Neuronal stem cell (in vitro differentiated cells): ENCODE results near the gene LTK.
"Not testable (repeated sequence)": the region's sequence is repeated elsewhere in the genome, so short reads cannot be mapped to it uniquely, and the experiment has no call there.

ENCODE experiments used
- DNase-seq: peaks from one replicate; pipeline ENCODE4 v3.0.0-alpha.2; 2013; ENCODE audit warnings: low spot score
- H2AFZ ChIP-seq: one replicate; pipeline ENCODE4 v1.6.1; 2013; ENCODE audit warnings: mild to moderate bottlenecking, low read length, inconsistent platforms
- H2AK5ac ChIP-seq: 2 replicates; pipeline ENCODE4 v1.6.1; 2013; ENCODE audit warnings: low read depth, mild to moderate bottlenecking, inconsistent platforms, low read length, moderate library complexity, mixed read lengths
- H2BK120ac ChIP-seq: 2 replicates; pipeline ENCODE4 v1.6.1; 2013; ENCODE audit warnings: low read depth, mild to moderate bottlenecking, inconsistent platforms, low read length, moderate library complexity, mixed read lengths
- H2BK12ac ChIP-seq: one replicate; pipeline ENCODE4 v1.6.1; 2013; ENCODE audit warnings: low read length, inconsistent platforms
- H2BK15ac ChIP-seq: 2 replicates; pipeline ENCODE4 v1.6.1; 2013; ENCODE audit warnings: mild to moderate bottlenecking, low read length, inconsistent platforms, mixed read lengths
- H2BK5ac ChIP-seq: one replicate; pipeline ENCODE4 v1.6.1; 2013; ENCODE audit warnings: inconsistent platforms, mild to moderate bottlenecking, low read length, moderate library complexity
- H3K14ac ChIP-seq: one replicate; pipeline ENCODE4 v1.6.1; 2013; ENCODE audit warnings: low read length, inconsistent platforms
- H3K18ac ChIP-seq: 2 replicates; pipeline ENCODE4 v1.6.1; 2013; ENCODE audit warnings: low read length, inconsistent platforms
- H3K23ac ChIP-seq: 2 replicates; pipeline ENCODE4 v1.6.1; 2013; ENCODE audit warnings: low read depth, mild to moderate bottlenecking, mixed read lengths, low read length, inconsistent platforms; ENCODE audit not compliant: poor library complexity
- H3K27ac ChIP-seq: replicated peaks from 3 replicates; pipeline ENCODE4 v1.5.1; 2013; ENCODE audit warnings: low read length, inconsistent platforms
- H3K27me3 ChIP-seq, 3 experiments: 2 replicates each; pipeline ENCODE4 v1.6.1; 2013; ENCODE audit warnings: low read length in 3 of 3, mild to moderate bottlenecking in 2 of 3, inconsistent platforms in 1 of 3, low read depth in 1 of 3, mixed read lengths in 1 of 3, moderate library complexity in 1 of 3; ENCODE audit not compliant: control insufficient read depth in 3 of 3, insufficient read depth in 3 of 3
- H3K36me3 ChIP-seq, 2 donors: replicated peaks in 1 of 2; 2 replicates each; pipeline ENCODE4 v1.6.1; 2013; ENCODE audit warnings: low read length in 2 of 2; ENCODE audit not compliant: control insufficient read depth in 2 of 2, insufficient read depth in 2 of 2
- H3K4ac ChIP-seq: 2 replicates; pipeline ENCODE4 v1.6.1; 2013; ENCODE audit warnings: inconsistent platforms, mild to moderate bottlenecking, low read length, moderate library complexity
- H3K4me1 ChIP-seq, 2 donors: 1 replicate in 1 of 2; 2 replicates in 1 of 2; pipeline ENCODE4 v1.6.1; 2013; ENCODE audit warnings: low read length in 2 of 2, low read depth in 1 of 2; ENCODE audit not compliant: control insufficient read depth in 2 of 2, insufficient read depth in 1 of 2
- H3K4me2 ChIP-seq: one replicate; pipeline ENCODE4 v1.6.1; 2013; ENCODE audit warnings: mild to moderate bottlenecking, low read length, inconsistent platforms; ENCODE audit not compliant: insufficient read depth, poor library complexity, severe bottlenecking
- H3K4me3 ChIP-seq, 2 donors: 2 replicates each; pipeline ENCODE4 v1.5.1; 2013; ENCODE audit warnings: low read length in 2 of 2, mild to moderate bottlenecking in 2 of 2, inconsistent platforms in 1 of 2, moderate library complexity in 1 of 2
- H3K79me1 ChIP-seq: one replicate; pipeline ENCODE4 v1.6.1; 2013; ENCODE audit warnings: low read depth, mild to moderate bottlenecking, inconsistent platforms, low read length, moderate library complexity
- H3K9ac ChIP-seq: one replicate; pipeline ENCODE4 v1.6.1; 2013; ENCODE audit warnings: mild to moderate bottlenecking, low read depth, low read length, inconsistent platforms; ENCODE audit not compliant: poor library complexity
- H3K9me3 ChIP-seq, 2 donors: replicated peaks in 1 of 2; 2 replicates each; pipeline versions ENCODE3 to v1.6.1; 2013; ENCODE audit warnings: low read length in 2 of 2, mild to moderate bottlenecking in 2 of 2, inconsistent platforms in 1 of 2, low read depth in 1 of 2, mixed read lengths in 1 of 2, moderate library complexity in 1 of 2; ENCODE audit not compliant: control insufficient read depth in 2 of 2, insufficient read depth in 1 of 2
- H4K8ac ChIP-seq: one replicate; pipeline ENCODE4 v1.6.1; 2013; ENCODE audit warnings: low read depth, mild to moderate bottlenecking, inconsistent platforms, low read length, moderate library complexity
- H4K91ac ChIP-seq: one replicate; pipeline ENCODE4 v1.6.1; 2013; ENCODE audit warnings: low read length, low read depth, mild to moderate bottlenecking, inconsistent platforms; ENCODE audit not compliant: poor library complexity
- WGBS, 2 donors: extraction: QIAGEN DNeasy Blood & Tissue Kit; methylation state at CpG; one replicate each; pipeline ENCODE4 v1.1.7; 2013; ENCODE audit warnings: missing lambda C conversion rate in 2 of 2, mixed read lengths in 1 of 2; ENCODE audit not compliant: insufficient read length in 2 of 2, insufficient replicate concordance in 1 of 2; ENCODE audit errors: extremely low coverage in 2 of 2; 5-methylcytosine and 5-hydroxymethylcytosine counted together

Gene LTK

DNA sequence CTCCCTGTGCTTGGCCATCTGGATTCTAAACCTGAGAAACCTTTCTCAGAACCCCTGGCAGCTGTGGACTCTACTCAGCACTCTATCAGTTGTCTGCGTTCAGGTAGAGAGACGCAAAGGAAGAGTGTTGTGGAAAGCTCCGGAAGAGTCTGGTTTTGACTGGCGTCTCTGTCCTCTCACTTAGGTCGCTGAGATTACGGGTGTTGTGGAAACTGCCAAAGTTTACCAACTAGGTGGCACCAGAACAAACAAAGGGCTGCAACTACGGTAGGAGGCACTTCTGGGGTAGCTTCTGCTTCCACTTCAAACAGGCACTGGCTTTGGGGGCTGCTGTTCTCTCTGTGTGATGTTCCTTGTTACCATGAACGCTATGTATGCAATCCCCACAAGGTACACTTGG lies 39.2 kb downstream of the LTK start:
- no peak overlapping the region for H3K4me2 ChIP-seq
- H3K36me3 ChIP-seq, result peaks cover 48 to 94% of the 10 kb centered on the region in 2 donors
- H3K14ac ChIP-seq, result no peak overlapping the region

DNA sequence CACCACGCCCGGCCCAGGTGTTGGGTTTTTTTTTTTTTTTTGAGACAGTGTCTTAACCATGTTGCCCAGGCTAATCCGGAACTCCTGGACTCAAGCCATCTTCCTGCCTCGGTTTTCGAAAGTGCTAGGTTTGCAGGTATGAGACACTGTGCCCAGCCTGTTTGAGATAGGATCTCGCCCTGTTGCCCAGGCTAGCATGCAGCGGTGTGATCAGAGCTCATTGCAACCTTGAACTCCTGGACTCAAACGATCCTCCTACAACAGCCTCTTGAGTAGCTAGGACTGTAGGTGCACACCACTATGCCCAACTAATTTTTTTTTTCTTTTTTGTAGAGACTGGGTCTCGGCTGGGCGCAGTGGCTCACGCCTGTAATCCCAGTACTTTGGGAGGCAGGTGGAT lies 40.2 kb downstream of the LTK start:
- H3K9ac ChIP-seq, result no peak overlapping the region
- no peak overlapping the region for H4K91ac ChIP-seq
- no peak overlapping the region for H2BK15ac ChIP-seq
- no peaks in the 10 kb centered on the region for H3K4me1 ChIP-seq
- H2AFZ ChIP-seq, result no peak overlapping the region
- H3K23ac ChIP-seq, result no peak overlapping the region
- H3K18ac ChIP-seq, result no peak overlapping the region
- no peak for DNase-seq
- no CpG with 5 or more reads among the region's 11 CpGs for WGBS, 2 donors
- peaks cover 44 to 94% of the 10 kb centered on the region in 2 donors for H3K36me3 ChIP-seq
- no peak overlapping the region for H3K4me3 ChIP-seq
- H4K8ac ChIP-seq, result no peak overlapping the region
- no peak overlapping the region for H3K14ac ChIP-seq
- no peaks in the 10 kb centered on the region for H3K9me3 ChIP-seq
- no peak overlapping the region for H2BK12ac ChIP-seq
- H3K79me1 ChIP-seq, result no peaks in the 10 kb centered on the region
- no peaks in the 10 kb centered on the region for H3K27me3 ChIP-seq
- H3K27ac ChIP-seq, result no peak overlapping the region
- no peak overlapping the region for H3K4ac ChIP-seq
- no peak overlapping the region for H3K4me2 ChIP-seq
- H2BK120ac ChIP-seq, result no peak overlapping the region
- no peak overlapping the region for H2AK5ac ChIP-seq
- H2BK5ac ChIP-seq, result no peak overlapping the region

More for the DNA sequence above, 39.2 kb downstream of the LTK start:
- Histone ChIP-seq H2BK120ac (no peak overlapping the region), H2AFZ (no peak overlapping the region), H3K4me3 (no peak overlapping the region), H3K4me1 (no peaks in the 10 kb centered on the region), H3K27me3 (no peaks in the 10 kb centered on the region), H2AK5ac (no peak overlapping the region), H4K91ac (no peak overlapping the region), H3K4ac (no peak overlapping the region), H3K79me1 (no peaks in the 10 kb centered on the region), H2BK5ac (no peak overlapping the region), H3K23ac (no peak overlapping the region), H2BK15ac (no peak overlapping the region), H4K8ac (no peak overlapping the region), H3K18ac (no peak overlapping the region), H2BK12ac (no peak overlapping the region), H3K27ac (no peak overlapping the region), H3K9me3 (no peaks in the 10 kb centered on the region), H3K9ac (no peak overlapping the region)
- no peak for DNase-seq
- WGBS, 2 donors, result no CpG with 5 or more reads among the region's 8 CpGs

DNA sequence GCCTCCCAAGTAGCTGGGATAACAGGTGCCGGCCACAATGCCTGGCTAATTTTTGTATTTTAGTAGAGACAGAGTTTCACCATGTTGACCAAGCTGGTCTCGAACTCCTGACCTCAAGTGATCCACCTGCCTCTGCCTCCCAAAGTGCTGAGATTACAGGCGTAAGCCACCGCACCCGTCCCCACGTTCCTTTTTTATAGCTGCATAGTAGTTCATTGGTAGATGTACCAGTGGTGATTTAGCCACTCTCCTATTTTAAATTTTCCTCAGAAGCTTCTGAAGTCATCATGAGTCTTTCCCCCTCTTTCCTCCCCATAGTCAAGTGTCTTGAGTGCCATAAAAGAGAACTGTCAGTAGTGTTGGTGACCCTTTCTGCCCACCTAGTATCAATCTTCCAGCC lies 44.0 kb downstream of the LTK start:
- not testable (repeated sequence) for H2BK12ac ChIP-seq, H3K23ac ChIP-seq

DNA sequence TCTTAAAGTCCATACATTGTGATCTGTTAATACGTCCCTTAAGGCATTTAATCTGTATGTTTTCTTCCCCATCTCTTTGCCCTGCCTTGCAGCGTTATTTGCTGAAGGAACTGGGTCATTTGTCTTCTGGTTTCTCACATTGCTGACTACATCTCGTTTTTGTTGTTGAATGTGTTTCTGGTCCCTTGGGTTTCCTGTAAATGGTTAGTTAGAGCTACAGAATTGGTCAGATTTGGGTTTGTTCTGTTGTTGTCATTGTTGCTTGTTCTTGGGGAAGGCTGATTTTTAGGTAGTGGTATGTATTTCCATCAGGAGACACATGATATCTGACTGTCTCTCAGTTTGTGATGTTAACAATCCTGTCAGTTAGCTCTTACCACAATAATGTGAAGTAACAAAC lies 46.9 kb downstream of the LTK start:
- Histone ChIP-seq H3K79me1 (no peaks in the 10 kb centered on the region), H4K8ac (no peak overlapping the region), H3K23ac (no peak overlapping the region), H2BK15ac (no peak overlapping the region), H3K14ac (no peak overlapping the region), H3K27ac (no peak overlapping the region), H3K9me3 (no peaks in the 10 kb centered on the region), H2AK5ac (no peak overlapping the region), H3K4me1 (no peaks in the 10 kb centered on the region), H3K18ac (no peak overlapping the region), H3K27me3 (no peaks in the 10 kb centered on the region), H2BK5ac (no peak overlapping the region), H2AFZ (no peak overlapping the region), H3K4ac (no peak overlapping the region), H2BK120ac (no peak overlapping the region), H4K91ac (no peak overlapping the region), H3K36me3 (peaks cover 37 to 93% of the 10 kb centered on the region in 2 donors), H3K4me3 (no peak overlapping the region), H3K4me2 (no peak overlapping the region), H3K9ac (no peak overlapping the region), H2BK12ac (no peak overlapping the region)
- WGBS, 2 donors, result no CpG with 5 or more reads among the region's 3 CpGs
- no peak for DNase-seq

More for the DNA sequence above, 44.0 kb downstream of the LTK start:
- not testable (repeated sequence) for H2BK15ac ChIP-seq, H3K4me3 ChIP-seq, H3K27ac ChIP-seq, H3K4ac ChIP-seq, H2AK5ac ChIP-seq, H3K4me2 ChIP-seq, H2AFZ ChIP-seq, H3K79me1 ChIP-seq, H3K27me3 ChIP-seq, H3K14ac ChIP-seq, H2BK120ac ChIP-seq, H2BK5ac ChIP-seq, DNase-seq, H3K9me3 ChIP-seq, H3K18ac ChIP-seq, H4K91ac ChIP-seq, H4K8ac ChIP-seq, H3K4me1 ChIP-seq, H3K9ac ChIP-seq
- WGBS, 2 donors, result no CpG with 5 or more reads among the region's 6 CpGs
- peaks cover 34 to 92% of the 10 kb centered on the region in 2 donors for H3K36me3 ChIP-seq
